SK-N-SH (cell line): Measurements from ENCODE around the gene EPYC. TPM values are rescaled to one million over a fixed set of nuclear protein-coding genes. Genes with fewer than 3 reads are reported as not detected.

Experiments used
- CTCF ChIA-PET: fragments of 300-600, 350-600 bp; formaldehyde crosslinking; extraction: SDS; loops from one replicate; lab custom pipeline; 2021; lab: Yijun Ruan, JAX
- POLR2A ChIA-PET: fragments of 350-600 bp; sonication (Branson Sonifier 250); formaldehyde crosslinking; extraction: SDS; loops from one replicate; lab custom pipeline; 2020; ENCODE audit warnings: antibody characterized with exemption, inconsistent platforms; lab: Yijun Ruan, JAX
- DNase-seq: peaks from one replicate; pipeline ENCODE4 v3.0.0; 2012
- H2AFZ ChIP-seq: fragments of 200-600 bp; sonication (generic); 2 replicates; pipeline ENCODE4 v1.8.1; 2016; ENCODE audit warnings: antibody characterized with exemption, mild to moderate bottlenecking, low read depth
- H3F3A ChIP-seq: fragments of 200-600 bp; sonication (generic); replicated peaks from 2 replicates; pipeline ENCODE3; 2016; ENCODE audit warnings: antibody characterized with exemption, mild to moderate bottlenecking; ENCODE audit not compliant: insufficient read depth
- H3K27ac ChIP-seq, 2 experiments: fragments of 200-500 bp in 1 of 2; fragments of 200-600 bp in 1 of 2; sonication (Bioruptor generic) in 1 of 2; sonication (generic), shearing (Covaris generic) in 1 of 2; 2 replicates each; pipeline versions ENCODE4 v1.5.1 to v1.6.1; 2014 to 2016; ENCODE audit warnings: low read depth in 2 of 2, inconsistent platforms in 1 of 2, low read length in 1 of 2, mild to moderate bottlenecking in 1 of 2, mixed read lengths in 1 of 2
- H3K27me3 ChIP-seq: fragments of 200-600 bp; sonication (generic), shearing (Covaris generic); 2 replicates; pipeline ENCODE4 v1.6.1; 2016; ENCODE audit warnings: mixed run types; ENCODE audit not compliant: insufficient read depth
- H3K36me3 ChIP-seq, 2 experiments: fragments of 200-500 bp in 1 of 2; fragments of 200-600 bp in 1 of 2; sonication (Bioruptor generic) in 1 of 2; sonication (generic) in 1 of 2; replicated peaks in 1 of 2; 2 replicates each; pipeline versions ENCODE3 to v1.5.1; 2014 to 2016; ENCODE audit warnings: low read length in 1 of 2, mild to moderate bottlenecking in 1 of 2; ENCODE audit not compliant: insufficient read depth in 2 of 2, control insufficient read depth in 1 of 2
- H3K4me1 ChIP-seq, 2 experiments: fragments of 200-500 bp in 1 of 2; fragments of 200-600 bp in 1 of 2; sonication (Bioruptor generic) in 1 of 2; sonication (generic), shearing (Covaris generic) in 1 of 2; 2 replicates each; pipeline versions ENCODE4 v1.5.1 to v1.6.1; 2014 to 2016; ENCODE audit warnings: low read depth in 1 of 2, low read length in 1 of 2, mixed run types in 1 of 2; ENCODE audit not compliant: insufficient read depth in 2 of 2, control insufficient read depth in 1 of 2
- H3K4me2 ChIP-seq: fragments of 200-600 bp; sonication (generic), shearing (Covaris generic); 2 replicates; pipeline ENCODE4 v1.6.1; 2017; ENCODE audit warnings: mixed run types
- H3K4me3 ChIP-seq, 2 experiments: fragments of 200-500 bp in 1 of 2; fragments of 200-600 bp in 1 of 2; sonication (Bioruptor generic) in 1 of 2; sonication (generic), shearing (Covaris generic) in 1 of 2; 2 replicates each; pipeline versions ENCODE4 v1.5.1 to v1.8.1; 2014 to 2016; ENCODE audit warnings: low read depth in 2 of 2, inconsistent platforms in 1 of 2, low read length in 1 of 2, mild to moderate bottlenecking in 1 of 2, mixed read lengths in 1 of 2, moderate library complexity in 1 of 2
- H3K79me2 ChIP-seq: fragments of 200-600 bp; sonication (generic); 2 replicates; pipeline ENCODE4 v1.8.1; 2017; ENCODE audit warnings: mild to moderate bottlenecking; ENCODE audit not compliant: insufficient read depth
- H3K9ac ChIP-seq: fragments of 200-600 bp; sonication (generic); 2 replicates; pipeline ENCODE4 v1.6.1; 2017; ENCODE audit warnings: mixed run types
- H3K9me2 ChIP-seq: fragments of 200-600 bp; sonication (generic); 2 replicates; pipeline ENCODE4 v1.6.1; 2017; ENCODE audit warnings: mixed run types
- H3K9me3 ChIP-seq: fragments of 200-600 bp; sonication (generic); 2 replicates; pipeline ENCODE4 v1.6.1; 2017; ENCODE audit warnings: mixed run types, mild to moderate bottlenecking, moderate library complexity
- H4K20me1 ChIP-seq: fragments of 200-600 bp; sonication (generic); 2 replicates; pipeline ENCODE4 v1.6.1; 2017; ENCODE audit warnings: mild to moderate bottlenecking, mixed run types; ENCODE audit not compliant: insufficient read depth
- CHD2 ChIP-seq: fragments of 150-350 bp; IDR thresholded peaks from 2 replicates; pipeline ENCODE4 v1.6.1; 2018; ENCODE audit warnings: low read length; ENCODE audit not compliant: partially characterized antibody
- EZH2phosphoT487 ChIP-seq: fragments of 200-600 bp; sonication (generic); IDR thresholded peaks from 2 replicates; pipeline ENCODE4 v1.6.1; 2017; ENCODE audit warnings: low read depth, mixed run types, mild to moderate bottlenecking, antibody characterized with exemption, moderate library complexity, borderline replicate concordance
- FOSL2 ChIP-seq: IDR thresholded peaks from 2 replicates; pipeline ENCODE4 v1.4.0; 2012; ENCODE audit warnings: low read depth, mild to moderate bottlenecking, moderate library complexity, borderline replicate concordance
- FOXJ3 ChIP-seq: sonication (generic); formaldehyde crosslinking; IDR thresholded peaks from 2 replicates; pipeline ENCODE4 v1.5.1; 2020; ENCODE audit warnings: mild to moderate bottlenecking, missing genetic modification reagents
- FOXM1 ChIP-seq: IDR thresholded peaks from 2 replicates; pipeline ENCODE4 v1.4.0; 2012; ENCODE audit warnings: low read depth, mild to moderate bottlenecking
- JUND ChIP-seq: IDR thresholded peaks from 2 replicates; pipeline ENCODE4 v1.4.0; 2012
- MAX ChIP-seq: IDR thresholded peaks from 2 replicates; pipeline ENCODE4 v1.4.0; 2012; ENCODE audit warnings: low read depth
- MEF2A ChIP-seq: IDR thresholded peaks from 2 replicates; pipeline ENCODE4 v1.4.0; 2012; ENCODE audit warnings: low read depth, borderline replicate concordance
- MXI1 ChIP-seq: IDR thresholded peaks from 2 replicates; pipeline ENCODE4 v1.6.1; 2012; ENCODE audit warnings: mild to moderate bottlenecking, low read depth, low read length, improper control_type of control experiment
- NFIC ChIP-seq: IDR thresholded peaks from 2 replicates; pipeline ENCODE4 v1.4.0; 2012; ENCODE audit warnings: borderline replicate concordance
- NRF1 ChIP-seq: IDR thresholded peaks from 2 replicates; pipeline ENCODE4 v1.6.1; 2012; ENCODE audit warnings: low read depth, mild to moderate bottlenecking, low read length
- PBX3 ChIP-seq: IDR thresholded peaks from 2 replicates; pipeline ENCODE4; 2012
- POLR2AphosphoS5 ChIP-seq: IDR thresholded peaks from 2 replicates; pipeline ENCODE4 v1.6.1; 2012; ENCODE audit warnings: low read depth, low read length
- RAD21 ChIP-seq: IDR thresholded peaks from 2 replicates; pipeline ENCODE4 v1.6.1; 2012; ENCODE audit warnings: mild to moderate bottlenecking, low read length
- RCOR1 ChIP-seq: fragments of 150-350 bp; IDR thresholded peaks from 2 replicates; pipeline ENCODE4 v1.6.1; 2017; ENCODE audit warnings: antibody characterized with exemption, low read length
- RFX5 ChIP-seq: IDR thresholded peaks from 2 replicates; pipeline ENCODE4 v1.6.1; 2012; ENCODE audit warnings: mild to moderate bottlenecking, improper control_type of control experiment, low read length
- RXRA ChIP-seq: IDR thresholded peaks from 2 replicates; pipeline ENCODE4 v1.4.0; 2012; ENCODE audit warnings: low read depth, mild to moderate bottlenecking, borderline replicate concordance
- SMC3 ChIP-seq: IDR thresholded peaks from 2 replicates; pipeline ENCODE4 v1.6.1; 2012; ENCODE audit warnings: low read depth, low read length, improper control_type of control experiment
- TAF1 ChIP-seq: IDR thresholded peaks from 2 replicates; pipeline ENCODE4 v1.6.1; 2012; ENCODE audit warnings: low read depth, mild to moderate bottlenecking, low read length, moderate library complexity, borderline replicate concordance
- TCF12 ChIP-seq: IDR thresholded peaks from 2 replicates; pipeline ENCODE4 v1.4.0; 2012
- TEAD4 ChIP-seq: IDR thresholded peaks from 2 replicates; pipeline ENCODE4 v1.4.0; 2012; ENCODE audit warnings: mild to moderate bottlenecking, borderline replicate concordance; ENCODE audit not compliant: insufficient read depth
- YY1 ChIP-seq: IDR thresholded peaks from 2 replicates; pipeline ENCODE4 v1.4.0; 2012; ENCODE audit warnings: low read depth, mild to moderate bottlenecking
- ZBTB33 ChIP-seq: IDR thresholded peaks from 2 replicates; pipeline ENCODE4 v1.4.0; 2012; ENCODE audit warnings: low read depth, borderline replicate concordance
- WGBS: methylation state at CpG from one replicate; pipeline ENCODE4 v1.1.6; 2017; ENCODE audit warnings: low lambda C conversion rate; 5-methylcytosine and 5-hydroxymethylcytosine counted together
- polyA plus RNA-seq, 3 experiments: library from polyadenylated mRNA; depleted of rRNA; stranded (reverse); fragments of >200 nt; gene quantifications; 2 replicates each; pipeline ENCODE4 v1.2.3, GENCODE V29; 2012
- TF ChIP-seq, protein P1 (sequence below): fragments of 150-350 bp; IDR thresholded peaks from 2 replicates; pipeline ENCODE4 v1.6.1; 2017; ENCODE audit warnings: antibody characterized with exemption, low read length, low read depth, borderline replicate concordance

Gene EPYC
- polyA plus RNA-seq, 1 of the 3 experiments (the other 2 are of a cell fraction): not detected

- no peak overlapping the region for H3K27ac ChIP-seq
- no peaks in the 10 kb centered on the region for H3K27me3 ChIP-seq
- ChIA-PET POLR2A (no interaction called here), CTCF (no interaction called here)
- no peak for DNase-seq
- peaks cover 9% of the 10 kb centered on the region for H3F3A ChIP-seq
- H3K9ac ChIP-seq: no peak overlapping the region
- no peaks in the 10 kb centered on the region for H4K20me1 ChIP-seq
- WGBS: 81% methylated on average over 2 of the region's 2 CpGs
- H3K4me1 ChIP-seq: peaks cover 0 to 4% of the 10 kb centered on the region in 2 experiments; a peak in 1 of 4 replicates
- H2AFZ ChIP-seq: no peak overlapping the region
- H3K4me3 ChIP-seq: no peak overlapping the region
- H3K79me2 ChIP-seq: no peaks in the 10 kb centered on the region
- H3K9me2 ChIP-seq: no peaks in the 10 kb centered on the region
- H3K9me3 ChIP-seq: no peaks in the 10 kb centered on the region
- no peaks in the 10 kb centered on the region for H3K36me3 ChIP-seq
- H3K4me2 ChIP-seq: no peak overlapping the region
- TF ChIP-seq TAF1: no peak
- TF ChIP-seq CHD2: no peak
- no peak for TF ChIP-seq FOXM1
- TF ChIP-seq, protein P1, sequence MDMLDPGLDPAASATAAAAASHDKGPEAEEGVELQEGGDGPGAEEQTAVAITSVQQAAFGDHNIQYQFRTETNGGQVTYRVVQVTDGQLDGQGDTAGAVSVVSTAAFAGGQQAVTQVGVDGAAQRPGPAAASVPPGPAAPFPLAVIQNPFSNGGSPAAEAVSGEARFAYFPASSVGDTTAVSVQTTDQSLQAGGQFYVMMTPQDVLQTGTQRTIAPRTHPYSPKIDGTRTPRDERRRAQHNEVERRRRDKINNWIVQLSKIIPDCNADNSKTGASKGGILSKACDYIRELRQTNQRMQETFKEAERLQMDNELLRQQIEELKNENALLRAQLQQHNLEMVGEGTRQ: no peak
- TF ChIP-seq TCF12: no peak
- no peak for TF ChIP-seq MXI1
- no peak for TF ChIP-seq RFX5
- no peak for TF ChIP-seq YY1
- no peak for TF ChIP-seq SMC3
- TF ChIP-seq EZH2phosphoT487: no peak
- no peak for TF ChIP-seq TEAD4
- no peak for TF ChIP-seq RAD21
- TF ChIP-seq RXRA: no peak
- no peak for TF ChIP-seq MAX
- no peak for TF ChIP-seq FOSL2
- TF ChIP-seq ZBTB33: no peak
- TF ChIP-seq NFIC: no peak
Measured at GRCh38 chr12:91021076-91021475, 16.3 kb upstream of the EPYC start.

DNA sequence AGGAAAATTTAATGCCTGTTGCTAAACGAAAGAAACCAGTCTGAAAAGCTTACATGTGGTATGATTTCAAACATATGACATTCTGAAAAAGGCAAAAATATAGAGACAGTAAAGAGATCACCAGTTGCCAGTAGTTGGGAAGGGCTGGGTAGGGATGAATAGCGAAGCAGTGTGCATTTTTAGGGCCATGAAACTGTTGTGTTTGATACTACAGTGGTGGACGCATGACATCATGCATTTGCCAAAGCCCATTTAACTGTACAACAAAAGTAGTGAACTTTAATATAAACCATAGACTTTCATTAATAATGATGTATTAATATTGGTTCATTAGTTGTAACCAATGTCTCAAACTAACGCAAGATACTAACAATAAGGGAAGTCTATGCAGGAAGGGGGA lies 14.7 kb upstream of the EPYC start:
- no peak for DNase-seq
- POLR2A ChIA-PET: no interaction called here
- no peaks in the 10 kb centered on the region for H3K27me3 ChIP-seq
- no peaks in the 10 kb centered on the region for H3K9me3 ChIP-seq
- no peaks in the 10 kb centered on the region for H3K36me3 ChIP-seq
- CTCF ChIA-PET: no interaction called here
- H3K4me2 ChIP-seq: no peak overlapping the region
- no peak overlapping the region for H3K9ac ChIP-seq
- H3F3A ChIP-seq: peaks cover 9% of the 10 kb centered on the region
- no peak overlapping the region for H3K4me3 ChIP-seq
- no peak overlapping the region for H2AFZ ChIP-seq
- TF ChIP-seq RCOR1: no peak
- no peak for TF ChIP-seq MEF2A
- TF ChIP-seq, protein P1: no peak
- TF ChIP-seq FOXJ3: no peak
- no peak for TF ChIP-seq FOSL2
- no peak for TF ChIP-seq NFIC
- TF ChIP-seq NRF1: no peak
- TF ChIP-seq PBX3: no peak
- TF ChIP-seq JUND: no peak
- TF ChIP-seq MXI1: no peak
- no peak for TF ChIP-seq POLR2AphosphoS5
- H3K4me1 ChIP-seq: peaks cover 0 to 4% of the 10 kb centered on the region in 2 experiments; a peak in 1 of 4 replicates
- H3K9me2 ChIP-seq: no peaks in the 10 kb centered on the region
- no peak overlapping the region for H3K27ac ChIP-seq
- no peaks in the 10 kb centered on the region for H4K20me1 ChIP-seq
- WGBS: 87% methylated on average over 4 of the region's 4 CpGs
- no peaks in the 10 kb centered on the region for H3K79me2 ChIP-seq
